AG10803 (cell line): ENCODE results near the gene HS1BP3.

Experiments used
- DNase-seq: peaks from one replicate; pipeline ENCODE4 v3.0.0; 2010; ENCODE audit warnings: low read depth
- H3K4me3 ChIP-seq: 2 replicates; pipeline ENCODE4 v1.5.1; 2011; ENCODE audit warnings: mild to moderate bottlenecking, low read length, control low read depth
- CTCF ChIP-seq: conservative IDR thresholded peaks from 2 replicates; pipeline ENCODE4 v1.5.1; 2011; ENCODE audit warnings: mild to moderate bottlenecking, low read length, control low read depth, inconsistent platforms

Gene HS1BP3

DNA sequence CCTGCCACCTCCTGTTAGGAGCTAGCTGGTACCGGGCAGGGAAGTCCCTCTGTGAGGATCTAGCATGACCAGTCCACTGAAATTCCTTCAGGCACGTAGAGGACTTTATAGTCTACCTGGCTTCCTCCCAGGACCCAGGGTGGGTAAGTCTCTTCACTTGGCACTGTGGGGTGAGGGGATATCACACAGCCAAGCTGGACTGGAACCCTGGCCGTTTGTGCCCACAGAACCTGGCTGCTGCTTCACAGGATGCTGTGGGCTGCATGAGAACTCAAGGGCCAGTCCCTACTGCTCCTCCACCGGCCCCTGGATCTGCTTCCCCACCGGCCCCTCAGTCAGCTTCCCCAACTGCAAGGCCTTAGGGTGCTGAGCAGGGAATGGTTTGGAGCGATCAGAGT is 35.8 kb downstream of the HS1BP3 start:
- no peak for TF ChIP-seq CTCF
- H3K4me3 ChIP-seq: no peak overlapping the region

DNA sequence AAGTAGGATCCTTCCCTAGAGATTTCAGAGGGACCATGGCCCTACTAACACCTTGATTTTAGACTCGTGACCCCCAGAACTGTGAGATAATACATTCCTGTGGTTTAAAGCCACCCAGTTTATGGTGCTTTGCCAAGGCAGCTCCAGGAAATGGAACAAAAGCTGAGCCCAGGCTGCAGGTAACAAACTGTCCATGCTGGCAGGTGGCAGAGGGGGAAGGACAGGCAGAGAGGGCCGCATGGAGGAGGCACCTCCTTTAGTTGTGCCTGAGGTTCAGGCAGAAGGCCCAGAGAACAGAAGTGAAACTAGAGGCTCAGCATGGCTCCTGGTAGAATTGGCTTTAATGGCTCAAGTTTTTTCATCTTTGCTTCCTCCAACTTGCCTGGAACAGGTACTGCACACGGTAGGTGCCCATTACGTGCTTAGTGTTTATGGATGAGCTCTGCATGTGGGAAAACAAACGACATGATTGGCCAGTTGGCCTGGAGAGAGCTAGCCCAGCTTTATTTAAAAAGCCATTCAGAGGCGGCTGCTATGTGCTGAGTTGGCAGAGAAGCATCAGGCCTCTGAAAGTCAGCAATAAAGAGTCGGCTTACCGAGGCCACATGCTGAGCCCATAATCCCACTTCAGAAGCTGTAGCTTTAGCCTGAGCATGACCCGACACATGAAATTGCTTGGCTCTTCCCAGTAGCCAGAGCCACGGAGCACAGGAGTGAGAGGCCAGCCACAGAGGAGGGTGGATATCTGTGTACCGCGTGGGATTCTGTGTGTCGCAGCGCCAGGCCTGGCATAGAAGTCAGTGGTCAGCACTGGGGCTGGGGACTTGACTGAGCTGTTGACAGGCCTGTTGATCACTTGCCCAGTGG is 36.5 kb downstream of the HS1BP3 start:
- no peak for TF ChIP-seq CTCF
- peak; percentile 17 for DNase-seq
- no peak overlapping the region for H3K4me3 ChIP-seq

More for the DNA sequence above, 35.8 kb downstream of the HS1BP3 start:
- no peak for DNase-seq

DNA sequence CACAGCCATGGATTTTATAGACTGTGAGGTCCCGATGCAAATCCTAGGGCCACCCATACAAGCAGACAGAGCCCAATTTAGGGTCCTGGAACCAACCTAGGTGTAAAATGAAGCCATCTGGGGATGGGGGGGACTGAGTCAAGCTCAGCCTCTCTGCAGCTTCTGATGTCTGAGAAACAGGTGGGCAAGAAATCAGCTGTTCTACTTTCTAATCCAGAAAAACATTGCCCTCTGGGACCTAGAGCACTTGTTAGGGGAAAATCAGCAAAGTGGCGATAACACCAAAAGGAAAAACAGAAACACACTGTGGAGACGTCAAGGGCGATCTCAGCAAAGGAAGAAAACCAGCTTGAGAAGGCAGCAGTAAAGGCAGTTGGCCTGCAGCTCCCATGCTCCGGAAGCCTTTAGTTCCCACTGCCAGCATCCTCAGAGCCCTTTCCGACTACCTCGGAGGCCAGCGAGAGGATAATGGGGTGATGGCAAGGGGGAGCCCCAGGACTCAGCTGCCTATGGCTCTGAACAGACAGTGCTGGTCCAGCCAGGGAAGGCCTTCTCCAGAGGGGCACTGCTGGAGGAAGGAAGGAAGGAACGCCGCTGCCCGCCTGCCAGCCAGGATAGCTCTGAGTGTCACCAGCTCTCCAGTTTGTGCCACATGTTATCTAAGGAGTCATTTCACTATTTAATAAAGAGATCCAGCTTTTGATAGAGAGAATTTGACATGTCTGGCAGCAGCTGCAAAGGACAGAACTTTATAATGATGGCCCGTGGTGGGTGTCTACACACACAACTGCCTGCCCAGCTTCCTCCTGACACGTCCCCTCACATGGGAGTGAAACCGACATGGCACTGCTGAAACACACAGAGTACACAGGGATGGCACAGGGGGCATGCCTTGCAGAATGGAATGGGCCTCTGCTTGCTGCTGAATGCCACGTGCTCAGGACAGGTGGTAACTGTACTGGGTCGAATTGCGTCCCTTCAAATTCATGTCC is 37.7 kb downstream of the HS1BP3 start:
- H3K4me3 ChIP-seq: no peak overlapping the region
- DNase-seq: no peak
- TF ChIP-seq CTCF: no peak

DNA sequence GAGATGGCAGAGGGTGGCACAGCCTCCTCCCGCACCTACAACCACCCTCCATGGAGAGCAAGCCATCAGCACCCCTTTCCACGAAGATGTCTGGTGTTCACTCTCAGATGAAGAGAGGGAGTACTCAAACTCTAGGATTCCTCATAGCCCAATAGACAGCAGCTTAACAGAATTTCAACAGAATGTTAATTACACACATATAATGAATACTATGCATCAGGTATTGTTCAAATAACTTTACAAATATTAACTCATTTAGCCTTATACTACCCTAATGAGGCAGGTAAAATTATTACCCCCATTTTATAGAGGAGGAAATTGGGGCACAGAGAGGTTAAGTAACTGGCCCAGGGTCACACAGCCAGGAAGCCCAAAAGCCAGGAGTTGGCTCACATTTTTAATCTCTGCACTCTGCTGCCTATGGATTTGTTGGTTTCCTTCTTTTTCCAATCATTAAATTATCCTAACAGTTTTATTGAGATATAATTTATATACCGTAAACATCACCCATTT is 39.0 kb downstream of the HS1BP3 start:
- TF ChIP-seq CTCF: no peak
- DNase-seq: no peak
- H3K4me3 ChIP-seq: no peak overlapping the region

- peak; percentile 73 for DNase-seq
- no peak overlapping the region for H3K4me3 ChIP-seq
- TF ChIP-seq CTCF: no peak
Observed at GRCh38 chr2:20611077-20611843, 39.6 kb downstream of the HS1BP3 start.

DNA sequence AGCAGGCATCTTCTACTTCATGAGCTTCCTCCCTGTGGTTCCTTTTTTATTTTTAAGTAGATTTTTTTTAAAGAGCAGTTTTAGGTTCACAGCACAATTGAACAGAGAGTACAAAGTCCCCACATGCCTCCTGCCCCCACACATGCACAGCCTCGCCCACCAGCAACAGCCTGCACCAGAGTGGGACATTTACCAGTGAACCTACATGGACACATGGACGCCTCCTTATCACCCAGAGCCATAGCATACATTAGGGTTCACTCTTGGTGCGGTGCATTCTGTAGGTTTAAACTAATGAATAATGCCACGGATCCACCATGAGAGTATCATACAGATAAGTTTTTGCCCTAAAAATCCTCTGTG is 40.9 kb downstream of the HS1BP3 start:
- DNase-seq: no peak
- no peak for TF ChIP-seq CTCF
- no peak overlapping the region for H3K4me3 ChIP-seq
